ENCODE measurements around the gene P2RY8. TPM values are rescaled to one million over a fixed set of nuclear protein-coding genes. Genes with fewer than 3 reads are reported as not detected.
A peak's percentile ranks its signal among the peaks of the same experiment; 100 is the strongest.
"Not testable (repeated sequence)": the region's sequence is repeated elsewhere in the genome, so short reads cannot be mapped to it uniquely, and the experiment has no call there.

P2RY8 gene
- polyA plus RNA-seq, 3 donors, result 18.9 to 40.0 (median 33.3) TPM

DNA sequence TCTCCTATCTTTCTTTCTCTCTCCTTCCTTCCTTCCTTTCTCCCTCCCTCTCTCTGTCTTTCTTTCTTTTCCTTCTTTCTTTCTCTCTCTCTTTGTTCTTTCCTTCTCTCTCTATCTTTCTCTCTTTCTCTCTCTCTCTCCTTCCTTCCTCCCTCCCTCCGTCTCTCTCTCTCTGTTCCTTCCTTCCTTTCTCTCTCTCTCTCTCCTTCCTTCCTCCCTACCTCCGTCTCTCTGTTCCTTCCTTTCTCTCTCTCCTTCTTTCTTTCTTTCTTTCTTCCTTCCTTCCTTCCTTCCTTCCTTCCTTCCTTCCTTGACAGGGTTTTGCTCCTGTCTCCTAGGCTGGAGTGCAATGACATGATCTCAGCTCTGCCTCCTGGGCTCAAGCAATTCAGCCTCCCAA lies 24.2 kb upstream of the P2RY8 start:
- H3K36me3 ChIP-seq (replicated peaks in 1 of 2; ENCODE audit: control insufficient read depth in 1 of 2, insufficient read depth in 2 of 2, low read length in 2 of 2), result no peaks in the 10 kb centered on the region
- peaks cover 22% of the 10 kb centered on the region for H3K4me1 Mint-ChIP-seq
- peak overlapping the region in 3 of 7 donors; percentile 12 to 48 (median 25) for H3K27ac Mint-ChIP-seq
- DNase-seq, result no peak
- no peaks in the 10 kb centered on the region for H3K36me3 Mint-ChIP-seq
- no peak overlapping the region for H3K4me3 ChIP-seq (replicated peaks in 1 of 3; ENCODE audit: low read depth in 2 of 3, low read length in 3 of 3)
- WGBS (ENCODE audit: insufficient coverage), result 3% methylated on average over 2 of the region's 2 CpGs
- no peaks in the 10 kb centered on the region for H4K20me1 ChIP-seq (ENCODE audit: insufficient read depth, low read length)
- H3K27ac ChIP-seq (ENCODE audit: low read depth in 1 of 2, low read length in 2 of 2), result no peak overlapping the region
- H3K79me2 ChIP-seq (ENCODE audit: insufficient read depth, low read length), result no peaks in the 10 kb centered on the region
- H3K4me1 ChIP-seq (ENCODE audit: control insufficient read depth in 1 of 2, insufficient read depth in 2 of 2, low read length in 2 of 2), result peaks cover 10 to 13% of the 10 kb centered on the region in 2 donors
- no peak overlapping the region for H3K4me2 ChIP-seq (replicated peaks; ENCODE audit: extremely low read depth, low read length, poor library complexity, severe bottlenecking)
- H3K9ac ChIP-seq (ENCODE audit: insufficient read depth, low read length, poor library complexity, severe bottlenecking), result no peak overlapping the region
- no peaks in the 10 kb centered on the region for H3K9me3 ChIP-seq (replicated peaks in 1 of 2; ENCODE audit: control insufficient read depth in 1 of 2, insufficient read depth in 1 of 2, low read length in 2 of 2)
- H2AFZ ChIP-seq (ENCODE audit: insufficient read depth, low read depth, low read length, poor library complexity, severe bottlenecking), result no peak overlapping the region
- H3K4me3 Mint-ChIP-seq, result no peak overlapping the region
- intact Hi-C loops (cut with micrococcal nuclease), result no loop called here
- no peaks in the 10 kb centered on the region for H3K27me3 ChIP-seq (ENCODE audit: control insufficient read depth in 2 of 2, insufficient read depth in 2 of 2, low read length in 2 of 2)
- H3K9me3 Mint-ChIP-seq, result peaks cover 0 to 2% (median 0%) of the 10 kb centered on the region in 7 donors
- H3K27me3 Mint-ChIP-seq (ENCODE audit: low read depth in 3 of 3), result peaks cover 0 to 8% (median 0%) of the 10 kb centered on the region in 3 donors
- TF ChIP-seq, protein P1, sequence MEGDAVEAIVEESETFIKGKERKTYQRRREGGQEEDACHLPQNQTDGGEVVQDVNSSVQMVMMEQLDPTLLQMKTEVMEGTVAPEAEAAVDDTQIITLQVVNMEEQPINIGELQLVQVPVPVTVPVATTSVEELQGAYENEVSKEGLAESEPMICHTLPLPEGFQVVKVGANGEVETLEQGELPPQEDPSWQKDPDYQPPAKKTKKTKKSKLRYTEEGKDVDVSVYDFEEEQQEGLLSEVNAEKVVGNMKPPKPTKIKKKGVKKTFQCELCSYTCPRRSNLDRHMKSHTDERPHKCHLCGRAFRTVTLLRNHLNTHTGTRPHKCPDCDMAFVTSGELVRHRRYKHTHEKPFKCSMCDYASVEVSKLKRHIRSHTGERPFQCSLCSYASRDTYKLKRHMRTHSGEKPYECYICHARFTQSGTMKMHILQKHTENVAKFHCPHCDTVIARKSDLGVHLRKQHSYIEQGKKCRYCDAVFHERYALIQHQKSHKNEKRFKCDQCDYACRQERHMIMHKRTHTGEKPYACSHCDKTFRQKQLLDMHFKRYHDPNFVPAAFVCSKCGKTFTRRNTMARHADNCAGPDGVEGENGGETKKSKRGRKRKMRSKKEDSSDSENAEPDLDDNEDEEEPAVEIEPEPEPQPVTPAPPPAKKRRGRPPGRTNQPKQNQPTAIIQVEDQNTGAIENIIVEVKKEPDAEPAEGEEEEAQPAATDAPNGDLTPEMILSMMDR (IDR thresholded peaks at IDR 0.05), result no peak

DNA sequence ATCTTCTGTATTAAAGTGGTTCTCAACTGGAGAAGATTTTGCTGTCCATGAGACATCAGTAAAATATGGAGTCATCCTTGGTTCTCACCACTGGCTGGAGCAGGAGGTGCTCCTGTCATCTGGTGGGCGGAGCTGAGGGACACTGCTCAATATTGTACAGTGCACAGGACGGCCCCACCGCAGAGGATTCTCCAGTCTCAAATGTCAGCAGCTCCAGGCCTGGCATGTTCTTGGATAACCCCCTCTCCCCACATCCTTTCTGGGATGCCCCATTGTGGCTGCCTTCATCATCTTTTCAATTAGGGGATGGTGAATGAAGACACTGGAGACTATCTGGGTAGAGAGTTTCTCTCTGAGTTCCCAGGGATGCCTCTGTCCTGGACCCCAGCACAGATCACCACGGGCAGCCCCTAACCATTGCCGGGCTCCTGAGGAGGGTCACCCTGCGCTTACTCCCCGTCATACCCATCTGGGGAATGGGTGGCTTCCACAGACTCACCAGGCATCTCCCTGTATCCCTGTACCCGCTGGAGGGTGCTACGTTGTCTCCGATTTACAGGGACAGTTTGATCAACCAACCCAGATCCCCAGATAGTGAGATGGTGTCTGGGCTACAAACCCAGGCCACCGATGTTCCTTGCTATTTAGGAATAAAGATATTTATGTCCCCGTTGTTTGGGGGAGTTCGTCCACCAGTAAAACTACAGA lies 21.9 kb upstream of the P2RY8 start:
- Histone ChIP-seq H3K4me2 (replicated peaks; ENCODE audit: extremely low read depth, low read length, poor library complexity, severe bottlenecking) (no peak overlapping the region), H3K36me3 (replicated peaks in 1 of 2; ENCODE audit: control insufficient read depth in 1 of 2, insufficient read depth in 2 of 2, low read length in 2 of 2) (no peaks in the 10 kb centered on the region), H3K79me2 (ENCODE audit: insufficient read depth, low read length) (no peaks in the 10 kb centered on the region), H3K27me3 (ENCODE audit: control insufficient read depth in 2 of 2, insufficient read depth in 2 of 2, low read length in 2 of 2) (no peaks in the 10 kb centered on the region), H3K9ac (ENCODE audit: insufficient read depth, low read length, poor library complexity, severe bottlenecking) (no peak overlapping the region), H3K4me1 (ENCODE audit: control insufficient read depth in 1 of 2, insufficient read depth in 2 of 2, low read length in 2 of 2) (peaks cover 8 to 13% of the 10 kb centered on the region in 2 donors), H4K20me1 (ENCODE audit: insufficient read depth, low read length) (no peaks in the 10 kb centered on the region), H3K9me3 (replicated peaks in 1 of 2; ENCODE audit: control insufficient read depth in 1 of 2, insufficient read depth in 1 of 2, low read length in 2 of 2) (no peaks in the 10 kb centered on the region), H3K27ac (ENCODE audit: low read depth in 1 of 2, low read length in 2 of 2) (no peak overlapping the region), H3K4me3 (replicated peaks in 1 of 3; ENCODE audit: low read depth in 2 of 3, low read length in 3 of 3) (no peak overlapping the region), H2AFZ (ENCODE audit: insufficient read depth, low read depth, low read length, poor library complexity, severe bottlenecking) (no peak overlapping the region)
- Mint-ChIP-seq H3K27me3 (ENCODE audit: low read depth in 3 of 3) (peaks cover 0 to 8% (median 2%) of the 10 kb centered on the region in 3 donors), H3K4me1 (peaks cover 24% of the 10 kb centered on the region), H3K9me3 (peaks cover 0 to 4% (median 0%) of the 10 kb centered on the region in 7 donors), H3K36me3 (no peaks in the 10 kb centered on the region), H3K4me3 (no peak overlapping the region), H3K27ac (peak overlapping the region in 1 of 7 donors; percentile 75)
- no peak for DNase-seq
- 96% methylated on average over 8 of the region's 13 CpGs for WGBS (ENCODE audit: insufficient coverage)
- intact Hi-C loops (cut with micrococcal nuclease), result no loop called here
- TF ChIP-seq, protein P1 (IDR thresholded peaks at IDR 0.05), result no peak

DNA sequence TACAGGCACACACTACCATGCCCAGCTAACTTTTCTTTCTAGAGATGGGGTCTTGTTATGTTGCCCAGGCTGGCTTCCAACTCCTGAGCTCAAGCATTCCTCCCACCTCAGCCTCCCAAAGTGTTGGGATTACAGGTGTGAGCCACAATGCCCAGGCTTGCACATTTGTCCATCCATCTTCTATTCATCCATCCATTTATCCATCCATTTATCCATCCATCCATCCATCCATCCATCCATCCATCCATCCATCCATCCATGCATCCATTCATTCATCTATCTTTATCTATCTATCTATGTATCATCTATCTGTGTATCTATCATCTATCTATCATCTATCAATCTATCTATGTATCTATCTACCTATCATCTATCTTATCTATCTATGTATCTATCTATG lies 20.5 kb upstream of the P2RY8 start:
- Mint-ChIP-seq H3K27ac (peak overlapping the region in 1 of 7 donors; percentile 19), H3K4me1 (peaks cover 24% of the 10 kb centered on the region)
- H3K9ac ChIP-seq (ENCODE audit: insufficient read depth, low read length, poor library complexity, severe bottlenecking); H3K79me2 ChIP-seq (ENCODE audit: insufficient read depth, low read length); H4K20me1 ChIP-seq (ENCODE audit: insufficient read depth, low read length); H3K4me3 ChIP-seq (replicated peaks in 1 of 3; ENCODE audit: low read depth in 2 of 3, low read length in 3 of 3); H3K27me3 Mint-ChIP-seq (ENCODE audit: low read depth in 3 of 3); H3K27ac ChIP-seq (ENCODE audit: low read depth in 1 of 2, low read length in 2 of 2); intact Hi-C loops (cut with micrococcal nuclease); H2AFZ ChIP-seq (ENCODE audit: insufficient read depth, low read depth, low read length, poor library complexity, severe bottlenecking); H3K4me2 ChIP-seq (replicated peaks; ENCODE audit: extremely low read depth, low read length, poor library complexity, severe bottlenecking); H3K36me3 ChIP-seq (replicated peaks in 1 of 2; ENCODE audit: control insufficient read depth in 1 of 2, insufficient read depth in 2 of 2, low read length in 2 of 2); H3K9me3 Mint-ChIP-seq; H3K9me3 ChIP-seq (replicated peaks in 1 of 2; ENCODE audit: control insufficient read depth in 1 of 2, insufficient read depth in 1 of 2, low read length in 2 of 2); H3K27me3 ChIP-seq (ENCODE audit: control insufficient read depth in 2 of 2, insufficient read depth in 2 of 2, low read length in 2 of 2); H3K4me3 Mint-ChIP-seq; H3K36me3 Mint-ChIP-seq; DNase-seq: not testable (repeated sequence)
- H3K4me1 ChIP-seq (ENCODE audit: control insufficient read depth in 1 of 2, insufficient read depth in 2 of 2, low read length in 2 of 2), result peaks cover 8 to 13% of the 10 kb centered on the region in 2 donors

Measured in CD14-positive monocyte (primary cell).